GM21723 (cell line): ENCODE results near the gene PGS1.
A peak's percentile ranks its signal among the peaks of the same experiment; 100 is the strongest.

Experiments
- ATAC-seq: cut with Tn5 transposase; IDR thresholded peaks from one replicate; pipeline ENCODE4 v1.9.1; 2021; ENCODE audit warnings: mild to moderate bottlenecking, moderate library complexity; ENCODE audit not compliant: unreplicated experiment

PGS1 gene

GRCh38 chr17:78384479-78385175 lies 6.2 kb downstream of the PGS1 start:
- ATAC-seq: peak; percentile 22

GRCh38 chr17:78387977-78388941 lies 9.8 kb downstream of the PGS1 start:
- ATAC-seq: no peak

- no peak for ATAC-seq
Measured at GRCh38 chr17:78390241-78391050, 12.0 kb downstream of the PGS1 start.

GRCh38 chr17:78391051-78391431 lies 12.6 kb downstream of the PGS1 start:
- no peak for ATAC-seq

DNA sequence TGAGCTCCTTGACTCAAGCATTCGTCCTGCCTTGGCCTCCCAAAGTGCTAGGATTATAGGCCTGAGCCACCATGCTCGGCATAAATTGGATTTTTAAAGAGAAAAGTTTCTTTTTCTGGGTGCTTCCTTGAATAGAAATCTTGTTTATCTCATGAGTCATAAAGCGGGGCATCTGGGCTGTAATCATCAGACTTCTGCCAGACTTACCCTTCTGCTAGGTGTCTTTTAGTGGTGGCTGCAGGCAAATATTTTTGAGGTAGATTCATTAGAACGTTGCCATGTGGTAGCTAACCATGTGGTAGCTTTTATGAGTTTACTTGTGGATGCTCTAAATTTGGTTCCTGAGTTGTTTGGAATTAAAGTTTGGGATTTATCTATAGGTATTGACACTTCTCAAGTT lies 13.4 kb downstream of the PGS1 start:
- no peak for ATAC-seq

- no peak for ATAC-seq
Measured at GRCh38 chr17:78392295-78392694, 13.8 kb downstream of the PGS1 start.

DNA sequence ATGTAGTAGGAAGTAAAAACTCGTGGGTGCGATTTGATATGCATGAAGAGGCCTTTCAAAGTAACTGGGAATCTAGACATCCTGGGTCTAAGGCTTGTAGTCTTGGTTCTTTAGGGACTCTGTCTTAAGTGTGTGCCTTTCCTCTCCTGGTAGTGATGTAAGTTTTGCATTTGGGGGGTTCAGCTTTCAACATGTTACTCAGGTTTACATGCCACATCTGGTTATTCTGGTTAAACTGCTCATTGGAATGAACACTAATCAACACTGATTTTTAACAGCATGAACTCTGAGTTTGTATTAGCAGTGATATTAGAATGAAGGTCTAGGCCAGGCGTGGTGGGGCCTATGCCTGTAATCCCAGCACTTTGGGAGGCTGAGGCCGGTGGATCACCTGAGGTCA lies 15.1 kb downstream of the PGS1 start:
- no peak for ATAC-seq

GRCh38 chr17:78394209-78394608 lies 15.8 kb downstream of the PGS1 start:
- ATAC-seq: no peak

DNA sequence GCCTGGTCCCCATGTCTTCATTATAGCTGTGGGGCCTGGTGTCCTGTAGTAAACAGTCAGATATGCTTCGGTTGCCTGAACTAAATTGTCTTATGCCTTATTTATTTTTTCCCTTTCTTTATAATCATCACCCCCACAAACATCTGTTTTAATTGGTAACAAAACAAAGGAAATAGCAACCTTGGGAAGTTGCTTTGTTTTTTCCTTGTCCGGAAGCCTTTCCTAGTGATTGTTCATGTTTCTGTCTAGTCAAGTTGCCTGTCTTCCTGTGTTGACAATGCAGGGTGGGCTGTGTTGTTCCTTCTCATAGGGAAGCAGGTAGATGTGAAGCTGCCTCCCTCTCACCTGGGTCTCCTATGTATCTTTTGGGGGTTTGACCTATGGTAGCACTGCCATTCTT lies 16.7 kb downstream of the PGS1 start:
- ATAC-seq: no peak

- no peak for ATAC-seq
Measured at GRCh38 chr17:78396441-78397337, 18.2 kb downstream of the PGS1 start.

GRCh38 chr17:78397681-78398101 lies 19.2 kb downstream of the PGS1 start:
- no peak for ATAC-seq

DNA sequence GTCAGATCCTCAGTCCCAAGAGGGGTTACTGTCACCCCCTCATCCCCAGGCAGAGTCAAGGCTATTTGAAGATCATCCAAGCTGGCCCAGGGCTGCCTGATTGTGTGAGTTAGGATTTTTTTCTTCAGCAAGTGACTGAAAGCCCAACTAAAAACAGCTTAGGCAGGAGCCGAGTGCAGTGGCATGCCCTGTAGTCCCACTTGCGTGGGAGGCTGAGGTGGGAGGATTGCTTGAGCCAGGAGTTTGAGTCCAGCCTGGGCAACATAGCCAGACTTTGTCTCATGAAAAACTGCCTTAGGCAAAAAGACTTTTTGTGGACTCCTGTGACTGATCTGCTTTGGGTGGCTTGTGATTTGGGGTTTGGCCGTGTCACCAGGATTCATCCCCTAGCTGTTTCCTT lies 19.9 kb downstream of the PGS1 start:
- ATAC-seq: no peak

GRCh38 chr17:78399028-78399692 lies 20.7 kb downstream of the PGS1 start:
- ATAC-seq: no peak

DNA sequence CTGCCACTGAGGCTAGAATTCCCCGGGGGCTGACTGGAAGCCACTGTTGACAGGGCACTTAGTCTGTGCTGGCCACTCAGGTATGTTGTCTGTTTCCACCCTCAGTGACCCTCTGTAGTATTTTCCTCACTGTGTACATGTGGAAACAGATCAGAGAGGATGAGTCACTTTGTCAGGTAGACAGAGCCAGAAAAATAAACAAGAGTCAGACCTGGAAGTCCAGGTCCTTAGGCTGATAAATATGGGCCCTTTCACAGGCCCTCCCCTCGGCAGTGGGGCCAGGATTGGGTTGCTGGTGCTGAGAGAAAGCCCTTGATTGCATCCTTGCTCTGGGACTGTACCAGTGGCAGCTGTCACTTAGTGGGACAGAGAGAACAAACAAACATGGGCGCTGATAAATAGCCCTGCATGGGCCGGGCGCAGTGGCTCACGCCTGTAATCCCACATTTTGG lies 21.3 kb downstream of the PGS1 start:
- no peak for ATAC-seq

- no peak for ATAC-seq
Measured at GRCh38 chr17:78400581-78401240, 22.3 kb downstream of the PGS1 start.

DNA sequence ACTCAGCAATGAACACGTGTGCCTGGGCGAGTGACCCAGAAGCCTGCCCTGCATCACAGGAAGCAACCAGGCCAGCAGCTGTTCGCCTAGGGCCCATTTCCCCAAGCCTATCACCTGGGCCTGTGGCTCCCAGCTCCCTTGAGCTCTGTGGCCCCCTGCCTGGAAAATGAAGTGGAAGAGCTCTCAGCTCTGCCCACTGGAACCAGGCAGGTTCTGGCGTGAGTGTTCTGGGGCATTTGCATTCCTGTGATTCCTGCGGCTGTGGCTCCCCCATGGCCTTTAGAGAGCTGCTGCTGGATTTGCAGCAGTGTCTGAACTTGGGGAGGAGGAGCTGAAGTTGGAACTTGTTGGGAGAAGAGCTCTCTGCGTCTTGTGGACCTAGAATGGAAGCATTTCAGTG lies 22.8 kb downstream of the PGS1 start:
- ATAC-seq: no peak

- ATAC-seq: no peak
Measured at GRCh38 chr17:78401891-78402290, 23.4 kb downstream of the PGS1 start.

- no peak for ATAC-seq
Measured at GRCh38 chr17:78403822-78404221, 25.4 kb downstream of the PGS1 start.

- ATAC-seq: no peak
Measured at GRCh38 chr17:78406396-78406795, 27.9 kb downstream of the PGS1 start.
